GM19099 (cell line): ENCODE data around the gene DNAJC27.

Experiments
- POLR2A ChIP-seq: IDR thresholded peaks from 3 replicates; pipeline ENCODE4 v1.6.1; 2011; ENCODE audit warnings: low read depth; ENCODE audit not compliant: insufficient read length; ENCODE audit errors: extremely low read depth

The DNAJC27 gene

GRCh38 chr2:24903161-24904103, 68.3 kb downstream of the DNAJC27 start:
- TF ChIP-seq POLR2A = no peak

GRCh38 chr2:24899361-24899910, 72.3 kb downstream of the DNAJC27 start:
- TF ChIP-seq POLR2A = no peak

- TF ChIP-seq POLR2A = no peak
These were observed 73.3 kb downstream of the DNAJC27 start for GRCh38 chr2:24898122-24899109.

- TF ChIP-seq POLR2A = no peak
These were observed 77.0 kb downstream of the DNAJC27 start for GRCh38 chr2:24894750-24895149.

- no peak for TF ChIP-seq POLR2A
These were observed 77.8 kb downstream of the DNAJC27 start for GRCh38 chr2:24893934-24894333.
